COR-L47 (cell line): ENCODE measurements around the gene GRM8.
"Not testable (repeated sequence)": the region's sequence is repeated elsewhere in the genome, so short reads cannot be mapped to it uniquely, and the experiment has no call there.

Experiments used
- DNase-seq: peaks from one replicate; lab custom pipeline; 2025; lab: John Stamatoyannopoulos, UW

GRM8 gene

GRCh38 chr7:126718419-126718818 lies 534.3 kb downstream of the GRM8 start:
- DNase-seq, result no peak

DNA sequence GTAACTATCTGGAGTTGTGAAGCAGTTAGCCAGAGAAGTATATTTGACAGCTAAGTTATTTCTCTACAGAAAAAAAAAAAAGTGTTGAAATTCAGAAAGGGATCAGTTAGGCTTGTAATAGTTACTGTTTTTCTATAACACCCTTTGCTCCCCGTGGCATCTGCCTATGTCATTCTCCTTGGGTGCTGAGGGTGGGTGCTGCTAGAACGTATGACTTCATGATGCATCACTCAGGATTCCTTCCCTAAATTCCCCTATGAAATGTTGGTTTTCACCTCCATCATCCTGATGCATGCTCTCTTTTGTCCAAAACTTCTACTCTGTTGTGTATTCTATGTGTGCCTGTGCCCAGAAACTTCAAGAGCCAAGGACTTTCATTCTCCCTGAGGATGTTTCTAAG lies 536.4 kb downstream of the GRM8 start:
- DNase-seq, result no peak

DNA sequence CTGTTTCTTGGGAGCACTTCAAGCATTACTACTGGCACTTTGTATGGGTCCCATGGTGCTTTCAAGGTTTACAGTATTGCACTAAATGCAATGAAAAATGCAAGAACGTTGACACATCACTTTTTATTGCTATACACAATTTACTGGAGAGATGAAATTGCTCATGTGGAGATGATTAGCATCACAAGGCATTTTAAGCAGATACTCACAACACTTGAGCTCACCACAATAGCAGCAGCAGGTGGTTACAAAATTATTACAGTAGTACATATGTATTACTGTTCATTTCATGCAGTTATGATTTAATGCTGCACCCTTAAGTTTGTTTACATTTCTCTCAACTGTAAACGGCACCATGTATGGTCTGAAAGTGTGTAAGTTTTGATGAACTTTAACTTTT lies 537.7 kb downstream of the GRM8 start:
- no peak for DNase-seq

DNA sequence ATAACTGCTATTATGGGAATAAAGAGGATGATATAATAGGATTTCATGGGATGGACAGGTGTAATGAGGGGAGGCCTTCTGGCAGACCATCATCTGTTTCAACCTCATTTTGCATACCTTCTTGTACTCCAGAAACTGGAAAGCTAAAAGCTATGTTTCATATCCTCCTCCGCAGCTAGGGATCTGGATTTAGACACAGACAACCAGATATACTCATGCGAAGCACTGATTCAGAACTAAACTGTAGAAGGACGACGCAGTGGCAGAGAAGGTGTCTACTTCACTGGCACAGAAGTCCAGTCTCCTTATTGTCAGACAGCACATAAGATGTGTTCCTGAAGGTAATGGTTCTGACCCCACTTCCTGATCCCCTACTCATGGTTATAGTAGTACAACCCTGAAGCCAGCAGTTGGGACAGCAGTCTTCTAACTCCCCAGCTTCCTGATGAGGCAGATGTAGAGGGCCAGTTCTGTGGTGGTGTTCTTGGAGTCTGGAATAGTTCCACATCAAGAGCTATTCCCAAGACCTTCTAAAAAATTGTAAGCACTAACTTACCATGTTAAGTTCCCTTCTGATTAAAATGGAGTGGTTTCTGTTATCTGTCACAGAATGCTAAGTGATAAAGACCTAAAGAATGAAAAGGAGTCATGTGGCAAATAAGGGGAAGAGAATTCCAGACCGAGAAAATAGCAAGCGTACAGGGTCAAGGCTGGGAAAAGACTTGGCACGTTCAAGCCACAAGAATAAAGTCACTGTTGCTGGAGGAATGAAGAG lies 550.3 kb downstream of the GRM8 start:
- DNase-seq, result no peak

DNA sequence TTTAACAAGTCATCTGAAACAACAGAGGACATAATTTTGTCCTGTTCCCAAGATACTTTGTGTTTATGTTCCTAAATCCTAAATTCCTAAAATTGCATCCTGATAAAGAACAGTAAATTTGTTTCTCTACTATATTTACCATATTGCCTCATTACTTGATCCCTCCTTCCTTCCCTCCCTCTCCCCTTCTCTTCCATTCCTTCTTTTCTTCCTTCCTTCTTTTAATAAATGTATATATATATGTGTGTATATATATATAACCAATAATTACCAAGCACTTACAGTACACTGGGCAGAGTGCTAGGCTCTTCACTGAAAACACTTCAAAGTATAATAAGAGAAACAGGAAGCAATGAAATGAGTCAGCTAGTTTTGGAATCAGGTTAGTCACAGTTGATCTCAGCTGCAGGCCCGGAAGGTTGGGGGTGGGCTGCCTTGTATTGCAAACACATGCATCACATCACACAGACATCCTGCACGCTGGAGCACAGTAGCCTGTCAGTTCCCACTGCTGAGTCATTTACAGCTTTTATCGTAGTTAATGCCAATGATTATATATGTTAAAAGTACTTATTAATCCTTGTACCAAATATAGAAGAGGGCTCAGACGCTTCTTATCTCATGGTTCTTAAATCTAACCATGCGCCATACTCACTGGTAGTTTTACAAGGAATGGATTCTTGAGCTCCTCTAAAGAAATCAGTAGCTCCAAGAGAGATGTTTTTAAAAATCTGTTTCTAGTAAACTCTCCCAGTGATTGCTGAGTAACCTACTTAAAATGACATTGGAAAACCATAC lies 551.7 kb downstream of the GRM8 start:
- no peak for DNase-seq

- DNase-seq, result no peak
Measured at GRCh38 chr7:126699707-126700106, 553.0 kb downstream of the GRM8 start.

DNA sequence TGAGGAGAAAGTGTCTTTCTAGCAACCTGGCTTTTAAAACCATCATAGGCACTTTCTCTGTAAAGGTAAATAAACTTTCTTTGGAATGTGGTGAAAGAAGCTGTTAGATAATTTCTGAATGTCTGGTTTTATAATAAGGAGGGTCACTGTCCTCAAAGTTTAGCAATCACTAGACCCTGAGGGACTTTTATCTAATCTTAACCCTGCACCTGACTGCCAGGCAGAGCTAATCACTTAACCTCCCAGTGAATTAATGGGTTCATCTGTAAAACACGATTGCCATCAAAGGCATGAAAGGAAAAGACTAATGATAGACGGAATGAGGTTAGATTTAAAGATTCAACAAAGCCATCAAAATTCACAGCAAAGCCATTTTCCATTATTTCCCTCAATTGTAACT lies 553.8 kb downstream of the GRM8 start:
- no peak for DNase-seq

DNA sequence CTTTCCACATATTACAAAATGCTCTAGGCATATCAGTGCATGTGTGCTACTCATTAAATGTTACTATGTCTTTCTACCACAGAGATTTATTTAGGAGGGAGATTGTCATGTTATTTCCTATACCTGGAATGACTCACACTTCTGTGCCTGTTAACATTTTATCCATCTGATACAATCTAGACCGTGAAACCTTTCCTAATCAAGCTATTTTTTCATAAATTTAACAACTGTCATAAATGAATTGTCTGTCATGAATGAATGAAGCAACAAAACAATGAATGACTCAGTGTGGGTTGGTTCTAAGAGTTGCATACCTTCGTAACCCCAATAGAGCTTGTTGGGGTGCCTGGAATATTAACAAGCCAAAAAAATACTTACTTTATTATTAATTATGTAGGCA lies 554.3 kb downstream of the GRM8 start:
- DNase-seq, result no peak

- DNase-seq, result no peak
Measured at GRCh38 chr7:126696256-126697038, 556.3 kb downstream of the GRM8 start.

GRCh38 chr7:126690848-126691751 lies 561.6 kb downstream of the GRM8 start:
- DNase-seq, result no peak

DNA sequence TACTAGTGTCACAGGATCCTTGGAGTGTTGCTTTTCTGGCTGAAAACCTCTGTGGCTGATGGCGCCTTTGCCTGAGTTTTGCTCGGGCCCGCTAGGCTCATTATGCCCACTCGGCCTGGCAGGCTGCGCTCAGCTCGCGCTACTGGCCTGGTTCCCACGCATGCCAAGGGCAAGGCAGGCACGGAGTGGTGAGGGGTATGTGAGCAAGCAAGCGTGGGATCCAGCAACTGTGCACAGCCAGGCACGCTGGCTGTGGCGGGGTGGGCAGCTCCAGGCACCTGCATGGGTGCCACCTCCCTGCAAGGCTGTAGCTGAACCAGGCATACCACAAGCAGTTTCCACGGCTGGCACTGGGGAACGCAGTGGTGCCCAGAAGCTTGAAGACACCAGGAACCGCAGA lies 562.6 kb downstream of the GRM8 start:
- DNase-seq, result no peak

GRCh38 chr7:126689037-126689436 lies 563.7 kb downstream of the GRM8 start:
- DNase-seq, result no peak

- DNase-seq, result no peak
Measured at GRCh38 chr7:126686474-126686873, 566.3 kb downstream of the GRM8 start.

GRCh38 chr7:126685596-126685995 lies 567.1 kb downstream of the GRM8 start:
- DNase-seq, result no peak

DNA sequence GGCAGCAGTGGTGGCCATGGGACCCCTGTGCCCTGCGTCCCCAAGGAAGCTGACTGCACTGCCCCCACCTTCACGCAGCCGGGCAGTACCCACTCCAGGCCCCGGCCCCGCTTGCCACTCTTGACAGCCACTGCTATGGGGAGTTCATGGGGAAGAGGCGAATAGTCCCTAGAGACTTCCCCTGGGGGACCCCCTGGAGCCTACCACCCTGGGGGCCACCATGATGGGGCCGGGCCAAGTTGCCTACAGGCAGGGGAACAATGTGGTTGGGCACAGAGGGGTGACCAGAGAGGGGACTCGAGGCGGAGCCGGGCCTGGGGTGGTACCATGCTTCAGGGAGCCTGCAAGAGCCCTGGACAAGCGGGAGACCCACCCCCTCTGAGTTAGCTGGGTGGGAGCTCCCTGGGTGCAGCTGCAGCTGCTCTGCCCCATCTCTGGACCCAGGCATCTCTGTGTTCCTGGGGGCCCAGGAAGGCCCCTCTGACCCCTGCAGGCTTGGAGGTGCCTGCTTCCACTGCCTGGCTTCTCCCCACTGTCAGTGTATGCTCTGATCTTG lies 567.6 kb downstream of the GRM8 start:
- no peak for DNase-seq

- no peak for DNase-seq
Measured at GRCh38 chr7:126682176-126682575, 570.6 kb downstream of the GRM8 start.

DNA sequence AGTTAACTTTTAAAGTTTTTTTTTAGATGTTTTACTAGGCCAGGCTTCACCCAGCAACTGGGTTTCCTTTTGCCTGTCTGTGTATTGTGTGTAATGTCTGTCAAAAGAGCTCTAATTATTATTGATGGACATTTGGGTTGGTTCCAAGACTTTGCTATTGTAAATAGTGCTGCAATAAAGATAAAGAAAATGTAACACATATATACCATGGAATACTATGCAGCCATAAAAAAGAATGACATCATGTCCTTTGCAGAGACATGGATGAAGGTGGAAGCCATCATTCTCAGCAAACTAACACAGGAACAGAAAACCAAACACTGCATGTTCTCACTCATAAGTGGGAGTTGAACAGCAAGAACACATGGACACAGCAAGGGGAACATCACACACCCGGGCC lies 584.0 kb downstream of the GRM8 start:
- DNase-seq, result not testable (repeated sequence)

DNA sequence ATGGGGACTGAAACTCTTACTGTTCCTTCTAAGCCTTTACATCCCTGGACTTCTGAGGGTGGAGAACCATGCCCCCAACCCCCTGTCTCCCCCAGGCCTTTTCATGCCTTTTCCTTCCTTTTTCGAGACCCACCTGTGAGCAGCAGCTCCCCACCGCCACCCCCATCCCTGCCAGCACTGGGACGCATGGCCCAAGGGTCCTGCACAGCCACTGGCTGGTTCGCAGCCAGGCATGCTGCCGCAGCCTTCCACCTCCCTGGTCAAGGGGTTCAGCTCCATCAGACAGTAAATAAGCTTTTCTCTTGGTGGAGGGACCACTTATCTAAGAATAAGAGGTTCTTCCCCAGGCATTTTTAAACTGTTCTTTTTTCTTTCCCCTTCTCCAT lies 584.4 kb downstream of the GRM8 start:
- DNase-seq, result no peak

DNA sequence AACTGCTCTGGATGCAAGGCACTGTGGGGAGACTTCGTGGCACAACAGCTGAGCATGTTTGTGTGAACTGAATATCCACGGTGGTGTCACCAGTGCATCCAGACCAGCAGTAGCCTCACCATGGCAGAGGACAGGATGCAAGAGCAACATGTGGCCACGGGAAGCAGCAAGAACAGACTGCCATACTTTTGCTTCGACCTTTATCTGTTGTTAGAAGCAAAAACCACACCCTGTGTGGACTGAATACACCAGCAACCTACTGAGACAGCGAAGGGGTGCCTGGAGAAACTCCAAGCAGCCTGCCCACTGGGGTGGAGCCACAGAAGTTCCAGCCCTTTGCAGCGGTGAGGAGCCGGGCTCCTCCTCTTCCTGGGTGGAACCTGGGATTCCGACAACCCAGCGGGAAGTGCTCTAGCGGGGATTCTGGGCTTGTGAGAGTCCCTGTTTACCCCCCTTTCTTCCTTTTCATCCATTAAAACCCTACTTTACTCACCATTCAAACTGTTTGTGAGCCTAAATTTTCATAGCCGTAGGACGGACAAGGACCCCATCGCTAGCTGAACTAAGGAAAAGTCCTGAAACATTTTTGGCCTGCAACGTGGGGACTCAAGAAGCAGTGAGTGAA lies 584.9 kb downstream of the GRM8 start:
- no peak for DNase-seq

DNA sequence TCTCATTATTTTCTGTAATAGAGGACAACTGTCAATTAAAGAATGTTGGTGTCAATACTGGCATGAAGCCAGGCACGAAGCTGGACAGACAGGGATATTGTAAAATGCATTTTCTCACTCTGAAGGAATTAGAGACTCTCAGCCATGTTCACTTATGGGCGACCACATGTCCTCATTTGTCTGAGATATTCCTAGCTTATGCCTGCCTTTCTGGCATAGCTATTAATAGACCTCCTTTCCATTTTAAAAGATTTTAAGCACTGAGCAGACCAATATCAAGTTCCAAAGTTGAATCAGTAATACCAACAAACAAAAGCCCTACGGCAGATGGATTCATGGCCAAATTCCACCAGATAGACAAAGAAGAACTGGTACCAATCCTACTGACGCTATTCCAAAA lies 589.9 kb downstream of the GRM8 start:
- DNase-seq, result no peak

DNA sequence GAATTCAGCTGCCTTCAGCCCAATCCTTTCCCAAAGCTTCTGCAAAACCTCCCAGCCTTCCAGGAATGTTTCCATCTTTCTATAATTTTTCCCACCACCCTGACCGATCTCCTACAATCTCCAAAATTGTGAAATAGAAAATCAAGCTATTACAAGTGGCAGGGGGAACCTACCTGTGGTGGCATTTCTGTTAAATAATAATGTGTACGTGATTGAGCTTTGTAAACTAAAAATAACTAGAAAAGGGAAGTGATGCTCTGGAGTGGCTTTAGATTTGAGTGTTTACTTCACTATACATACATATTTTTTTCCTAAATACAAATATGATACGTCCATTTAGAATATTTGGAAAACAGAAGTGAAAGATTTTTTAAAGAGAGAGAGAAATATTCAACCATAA lies 593.6 kb downstream of the GRM8 start:
- no peak for DNase-seq
